ENCODE measurements around the gene SLC24A4. TPM values are rescaled to one million over a fixed set of nuclear protein-coding genes. Genes with fewer than 3 reads are reported as not detected.

Gene SLC24A4
- total and polyA plus RNA-seq, 2 donors (not counting 3 experiments of a cell fraction or from before 2014, with no cell fraction given), result 0.07 to 0.08 TPM

- Histone ChIP-seq H3K9me1 (replicated peaks; ENCODE audit: control insufficient read depth, extremely low read depth, insufficient read depth, low read length) (no peaks in the 10 kb centered on the region), H2AFZ (ENCODE audit: low read depth, low read length) (no peak overlapping the region), H4K20me1 (replicated peaks; ENCODE audit: control insufficient read depth, extremely low read depth, insufficient read depth, low read length) (no peaks in the 10 kb centered on the region), H3K9ac (replicated peaks; ENCODE audit: extremely low read depth, insufficient read depth, low read length) (no peak overlapping the region), H3K79me2 (ENCODE audit: control insufficient read depth, insufficient read depth, low read length) (no peaks in the 10 kb centered on the region), H3K36me3 (ENCODE audit: control insufficient read depth in 2 of 2, extremely low read depth in 1 of 2, insufficient read depth in 2 of 2, low read length in 2 of 2) (no peaks in the 10 kb centered on the region), H3K4me3 (replicated peaks in 1 of 3; ENCODE audit: insufficient read depth in 1 of 3, low read depth in 1 of 3, low read length in 3 of 3) (no peak overlapping the region), H3K27me3 (ENCODE audit: control insufficient read depth in 2 of 2, insufficient read depth in 2 of 2, low read length in 2 of 2) (no peaks in the 10 kb centered on the region), H3K27ac (ENCODE audit: insufficient read depth, low read depth, low read length) (no peak overlapping the region), H3K4me2 (ENCODE audit: insufficient read depth, low read length) (no peak overlapping the region), H3K4me1 (ENCODE audit: control insufficient read depth, extremely low read depth, insufficient read depth, low read length) (peaks cover 30% of the 10 kb centered on the region), H3K9me3 (replicated peaks; ENCODE audit: control insufficient read depth, insufficient read depth, low read length) (no peaks in the 10 kb centered on the region)
- no peak for DNase-seq (ENCODE audit: low read depth, low spot score)
- intact Hi-C loops (cut with micrococcal nuclease) (loop anchor here (5.0 kb wide), 2 partner anchors 305 to 475 kb away; no protein-coding TSS in a partner anchor), dilution Hi-C loops (cut with MboI; ENCODE audit: extremely low pct_ligation_motif_present, low sequenced_read_pairs) (no loop called here)
- ChIA-PET POLR2A (no interaction called here), CTCF (interaction anchor here (0.6 to 1.5 kb wide), 5 partner anchors 15 to 322 kb away, joined by 3 to 8 read pairs (median 5); no protein-coding TSS in a partner anchor)
- TF ChIP-seq POLR2A (IDR thresholded peaks at IDR 0.05; ENCODE audit: low read depth, low read length), result no peak
- no peak for TF ChIP-seq FOS (IDR thresholded peaks at IDR 0.05; ENCODE audit: borderline replicate concordance, insufficient read depth, low read length)
- no peak for TF ChIP-seq EZH2 (IDR thresholded peaks at IDR 0.05; ENCODE audit: borderline replicate concordance, low read depth, low read length, severe bottlenecking)
- TF ChIP-seq POLR2AphosphoS5 (IDR thresholded peaks at IDR 0.05; ENCODE audit: insufficient read depth, low read depth, low read length), result no peak
- BruUV-seq (replicated peaks), result no TSS peak
- no peak for FAIRE-seq
Measured at GRCh38 chr14:92457016-92457565, 134.1 kb downstream of the SLC24A4 start.

GRCh38 chr14:92458136-92459029 is 135.4 kb downstream of the SLC24A4 start:
- H3K36me3 ChIP-seq (ENCODE audit: control insufficient read depth in 2 of 2, extremely low read depth in 1 of 2, insufficient read depth in 2 of 2, low read length in 2 of 2), result no peaks in the 10 kb centered on the region
- DNase-seq (ENCODE audit: low read depth, low spot score) (no peak), FAIRE-seq (no peak)
- H2AFZ ChIP-seq (ENCODE audit: low read depth, low read length), result no peak overlapping the region
- TF ChIP-seq GATA2 (IDR thresholded peaks at IDR 0.05; ENCODE audit: insufficient read depth, insufficient read length, low read depth, low read length) (no peak), MAX (IDR thresholded peaks at IDR 0.05; ENCODE audit: insufficient read depth, insufficient read length) (no peak), POLR2A (IDR thresholded peaks at IDR 0.05; ENCODE audit: low read depth, low read length) (no peak), EZH2 (IDR thresholded peaks at IDR 0.05; ENCODE audit: borderline replicate concordance, low read depth, low read length, severe bottlenecking) (no peak), FOS (IDR thresholded peaks at IDR 0.05; ENCODE audit: borderline replicate concordance, insufficient read depth, low read length) (no peak), JUN (IDR thresholded peaks at IDR 0.05; ENCODE audit: borderline replicate concordance, insufficient read depth, insufficient read length, low read depth) (no peak), MYC (IDR thresholded peaks at IDR 0.05; ENCODE audit: low read depth, low read length) (no peak), POLR2AphosphoS5 (IDR thresholded peaks at IDR 0.05; ENCODE audit: insufficient read depth, low read depth, low read length) (no peak), CTCF (IDR thresholded peaks at IDR 0.05; ENCODE audit: extremely low read depth in 1 of 2, insufficient read depth in 1 of 2, low read depth in 1 of 2, low read length in 2 of 2) (no peak)
- POLR2A ChIA-PET, result interaction anchor here (1.6 kb wide), 1 partner anchor 336 kb away, joined by 4 read pairs; the partner anchor contains the start of genes CPSF2 and NDUFB1
- H3K9me1 ChIP-seq (replicated peaks; ENCODE audit: control insufficient read depth, extremely low read depth, insufficient read depth, low read length), result no peaks in the 10 kb centered on the region
- H3K27me3 ChIP-seq (ENCODE audit: control insufficient read depth in 2 of 2, insufficient read depth in 2 of 2, low read length in 2 of 2), result no peaks in the 10 kb centered on the region
- dilution Hi-C loops (cut with MboI; ENCODE audit: extremely low pct_ligation_motif_present, low sequenced_read_pairs) (no loop called here), intact Hi-C loops (cut with micrococcal nuclease) (loop anchor here (1.0 to 5.0 kb wide), 3 partner anchors 306 to 948 kb away; partner anchors contain the start of gene PPP4R3A)
- BruUV-seq (replicated peaks), result no TSS peak
- no peak overlapping the region for H3K9ac ChIP-seq (replicated peaks; ENCODE audit: extremely low read depth, insufficient read depth, low read length)
- no peak overlapping the region for H3K4me2 ChIP-seq (ENCODE audit: insufficient read depth, low read length)
- H4K20me1 ChIP-seq (replicated peaks; ENCODE audit: control insufficient read depth, extremely low read depth, insufficient read depth, low read length), result no peaks in the 10 kb centered on the region
- H3K4me3 ChIP-seq (replicated peaks in 1 of 3; ENCODE audit: insufficient read depth in 1 of 3, low read depth in 1 of 3, low read length in 3 of 3), result no peak overlapping the region
- CTCF ChIA-PET, result interaction anchor here (1.0 to 1.5 kb wide), 6 partner anchors 16 to 323 kb away, joined by 3 to 6 read pairs (median 4); no protein-coding TSS in a partner anchor
- H3K27ac ChIP-seq (ENCODE audit: insufficient read depth, low read depth, low read length), result no peak overlapping the region
- peaks cover 30% of the 10 kb centered on the region for H3K4me1 ChIP-seq (ENCODE audit: control insufficient read depth, extremely low read depth, insufficient read depth, low read length)
- no peaks in the 10 kb centered on the region for H3K9me3 ChIP-seq (replicated peaks; ENCODE audit: control insufficient read depth, insufficient read depth, low read length)
- no peaks in the 10 kb centered on the region for H3K79me2 ChIP-seq (ENCODE audit: control insufficient read depth, insufficient read depth, low read length)

Measured in endothelial cell of umbilical vein (primary cell).